ENCODE results near the gene ZNF559. TPM values are rescaled to one million over a fixed set of nuclear protein-coding genes. Genes with fewer than 3 reads are reported as not detected.

ZNF559 gene
- total and polyA plus RNA-seq, 2 of the 8 experiments (the other 6 are each of a cell fraction or from before 2014, with no cell fraction given) = 10.2 to 17.6 TPM

- Histone ChIP-seq H2AK5ac (ENCODE audit: low read depth, low read length) (no peak overlapping the region), H3K23me2 (ENCODE audit: low read depth, low read length) (no peaks in the 10 kb centered on the region), H2BK15ac (ENCODE audit: low read length) (no peak overlapping the region), H3K27ac (ENCODE audit: low read depth, low read length) (no peak overlapping the region), H4K91ac (replicated peaks; ENCODE audit: insufficient read length, low read length) (no peak overlapping the region), H2BK12ac (ENCODE audit: low read depth, low read length) (no peak overlapping the region), H2AFZ (ENCODE audit: low read length) (no peak overlapping the region), H4K20me1 (replicated peaks in 1 of 2; ENCODE audit: control insufficient read depth in 1 of 2, insufficient read depth in 2 of 2, low read length in 2 of 2) (no peaks in the 10 kb centered on the region), H2BK20ac (ENCODE audit: low read length) (no peak overlapping the region), H2BK5ac (ENCODE audit: low read depth, low read length) (no peak overlapping the region), H3K9me3 (ENCODE audit: insufficient read depth in 2 of 2, low read depth in 1 of 2, low read length in 1 of 2) (peaks cover 38 to 50% of the 10 kb centered on the region in 2 experiments), H3K4ac (replicated peaks; ENCODE audit: insufficient read length, low read depth, low read length) (no peak overlapping the region), H2BK120ac (replicated peaks; ENCODE audit: low read depth, low read length) (no peak overlapping the region), H3K18ac (ENCODE audit: extremely low read depth, low read length) (no peak overlapping the region), H3K9ac (replicated peaks in 1 of 4; ENCODE audit: extremely low read depth in 1 of 4, low read depth in 3 of 4, low read length in 3 of 4) (no peak overlapping the region), H4K8ac (ENCODE audit: extremely low read depth, insufficient read depth, low read length) (no peak overlapping the region), H3K4me3 (ENCODE audit: extremely low read depth in 1 of 4, insufficient read depth in 2 of 4, low read depth in 3 of 4, low read length in 4 of 4) (no peak overlapping the region), H4K5ac (ENCODE audit: insufficient read length, low read depth, low read length) (no peak overlapping the region), H3K36me3 (ENCODE audit: control insufficient read depth in 2 of 4, insufficient read depth in 4 of 4, low read length in 3 of 4) (peaks cover 0 to 25% (median 0%) of the 10 kb centered on the region in 4 experiments; a peak in 3 of 8 replicates), H3K4me1 (replicated peaks in 1 of 4; ENCODE audit: control insufficient read depth in 3 of 4, insufficient read depth in 4 of 4, low read length in 3 of 4) (no peaks in the 10 kb centered on the region), H3K4me2 (ENCODE audit: insufficient read depth in 1 of 2, low read depth in 2 of 2, low read length in 2 of 2) (no peak overlapping the region), H3K27me3 (replicated peaks in 1 of 4; ENCODE audit: control insufficient read depth in 3 of 4, extremely low read depth in 1 of 4, insufficient read depth in 3 of 4, low read length in 3 of 4) (no peaks in the 10 kb centered on the region), H3K56ac (replicated peaks; ENCODE audit: insufficient read length, low read depth, low read length) (no peak overlapping the region), H3K23ac (ENCODE audit: insufficient read length) (no peak overlapping the region), H3K79me2 (ENCODE audit: control insufficient read depth in 1 of 2, insufficient read depth in 2 of 2, low read length in 2 of 2) (no peaks in the 10 kb centered on the region), H3K14ac (ENCODE audit: insufficient read length) (no peak overlapping the region), H3K79me1 (ENCODE audit: low read depth, low read length) (no peaks in the 10 kb centered on the region)
- POLR2A ChIA-PET (ENCODE audit: partially characterized antibody) = no interaction called here
- no peak for DNase-seq (ENCODE audit: low read depth in 1 of 2, low spot score in 2 of 2)
- FAIRE-seq = no peak
- CTCF ChIA-PET (ENCODE audit: partially characterized antibody) = no interaction called here
- WGBS, 2 experiments (ENCODE audit: extremely low coverage in 1 of 2, insufficient coverage in 1 of 2, insufficient read length in 1 of 2, insufficient replicate concordance in 2 of 2, low coverage in 1 of 2, low lambda C conversion rate in 2 of 2, missing lambda C conversion rate in 1 of 2) = 91% methylated on average over 2 of the region's 2 CpGs; no CpG with 5 or more reads in 1 of the 2 experiments
- TF ChIP-seq TAF1 (IDR thresholded peaks at IDR 0.05; ENCODE audit: low read depth, low read length) (no peak), POLR2AphosphoS5 (IDR thresholded peaks at IDR 0.05; ENCODE audit: low read depth, low read length) (no peak)
These were observed 28.5 kb downstream of the ZNF559 start for GRCh38 chr19:9352505-9352904.

Data from H1 (cell line).